Measurements from ENCODE around the gene BCL7A.

BCL7A gene

DNA sequence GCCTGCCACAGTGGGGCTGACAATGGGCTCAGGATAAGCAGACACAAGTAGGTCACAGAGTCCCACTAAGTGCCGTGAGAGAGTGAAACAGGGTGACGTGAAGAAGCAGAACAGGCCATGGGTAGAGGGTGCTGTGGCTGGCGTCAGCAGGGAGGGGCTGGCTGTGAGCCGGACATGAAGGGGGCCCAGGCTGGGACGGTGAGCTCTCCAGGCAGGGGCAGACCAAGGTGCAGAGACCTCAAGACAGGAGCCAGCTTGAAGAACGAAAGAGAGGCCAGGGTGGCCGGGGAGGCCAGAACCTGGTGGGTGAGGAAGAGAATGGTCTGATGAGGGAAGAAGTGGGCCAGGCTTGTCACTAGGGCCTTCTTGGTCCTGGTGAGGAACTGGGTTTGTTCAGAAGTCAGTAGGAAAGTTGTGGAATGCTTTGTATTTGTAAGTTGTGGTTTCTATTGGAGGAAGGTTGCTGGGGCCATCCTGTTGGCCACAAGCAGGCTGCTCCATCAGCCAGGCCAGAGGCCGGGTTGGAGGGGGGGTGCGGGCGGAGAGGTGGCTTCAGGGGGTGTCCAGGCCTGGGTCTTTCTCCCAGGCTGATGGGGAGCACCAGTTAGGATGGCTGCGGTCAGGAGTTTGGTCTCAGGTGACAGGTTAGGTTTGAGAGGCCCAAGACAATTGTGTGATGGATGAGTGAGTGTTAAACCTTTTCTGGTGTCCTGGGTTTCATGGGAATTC, 35.5 kb downstream of the BCL7A start:
- TF ChIP-seq, protein P1, sequence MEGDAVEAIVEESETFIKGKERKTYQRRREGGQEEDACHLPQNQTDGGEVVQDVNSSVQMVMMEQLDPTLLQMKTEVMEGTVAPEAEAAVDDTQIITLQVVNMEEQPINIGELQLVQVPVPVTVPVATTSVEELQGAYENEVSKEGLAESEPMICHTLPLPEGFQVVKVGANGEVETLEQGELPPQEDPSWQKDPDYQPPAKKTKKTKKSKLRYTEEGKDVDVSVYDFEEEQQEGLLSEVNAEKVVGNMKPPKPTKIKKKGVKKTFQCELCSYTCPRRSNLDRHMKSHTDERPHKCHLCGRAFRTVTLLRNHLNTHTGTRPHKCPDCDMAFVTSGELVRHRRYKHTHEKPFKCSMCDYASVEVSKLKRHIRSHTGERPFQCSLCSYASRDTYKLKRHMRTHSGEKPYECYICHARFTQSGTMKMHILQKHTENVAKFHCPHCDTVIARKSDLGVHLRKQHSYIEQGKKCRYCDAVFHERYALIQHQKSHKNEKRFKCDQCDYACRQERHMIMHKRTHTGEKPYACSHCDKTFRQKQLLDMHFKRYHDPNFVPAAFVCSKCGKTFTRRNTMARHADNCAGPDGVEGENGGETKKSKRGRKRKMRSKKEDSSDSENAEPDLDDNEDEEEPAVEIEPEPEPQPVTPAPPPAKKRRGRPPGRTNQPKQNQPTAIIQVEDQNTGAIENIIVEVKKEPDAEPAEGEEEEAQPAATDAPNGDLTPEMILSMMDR (IDR thresholded peaks at IDR 0.05; ENCODE audit: low read depth, low read length, missing control alignments): no peak
- H3K4me3 ChIP-seq (ENCODE audit: low read depth, low read length): no peak overlapping the region
- DNase-seq (ENCODE audit: low read depth): no peak

DNA sequence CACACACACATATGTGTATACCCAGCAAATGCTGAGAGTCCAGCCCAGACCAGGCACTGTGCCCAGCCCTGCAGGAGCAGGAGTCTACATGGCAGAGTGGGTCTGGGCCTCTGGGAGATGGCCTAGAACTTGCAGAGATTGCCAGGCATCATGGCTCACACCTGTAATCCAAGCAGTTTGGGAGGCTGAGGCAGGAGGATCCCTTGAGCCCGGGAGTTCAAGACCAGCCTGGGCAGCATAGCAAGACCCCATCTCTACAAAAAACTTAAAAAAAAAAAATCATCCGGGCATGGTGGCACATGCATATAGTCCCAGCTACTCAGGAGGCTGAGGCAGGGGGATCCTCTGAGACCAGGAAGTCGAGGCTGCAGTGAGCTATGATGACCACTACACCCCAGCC, 36.1 kb downstream of the BCL7A start:
- TF ChIP-seq, protein P1 (IDR thresholded peaks at IDR 0.05; ENCODE audit: low read depth, low read length, missing control alignments): no peak
- no peak overlapping the region for H3K4me3 ChIP-seq (ENCODE audit: low read depth, low read length)
- no peak for DNase-seq (ENCODE audit: low read depth)

DNA sequence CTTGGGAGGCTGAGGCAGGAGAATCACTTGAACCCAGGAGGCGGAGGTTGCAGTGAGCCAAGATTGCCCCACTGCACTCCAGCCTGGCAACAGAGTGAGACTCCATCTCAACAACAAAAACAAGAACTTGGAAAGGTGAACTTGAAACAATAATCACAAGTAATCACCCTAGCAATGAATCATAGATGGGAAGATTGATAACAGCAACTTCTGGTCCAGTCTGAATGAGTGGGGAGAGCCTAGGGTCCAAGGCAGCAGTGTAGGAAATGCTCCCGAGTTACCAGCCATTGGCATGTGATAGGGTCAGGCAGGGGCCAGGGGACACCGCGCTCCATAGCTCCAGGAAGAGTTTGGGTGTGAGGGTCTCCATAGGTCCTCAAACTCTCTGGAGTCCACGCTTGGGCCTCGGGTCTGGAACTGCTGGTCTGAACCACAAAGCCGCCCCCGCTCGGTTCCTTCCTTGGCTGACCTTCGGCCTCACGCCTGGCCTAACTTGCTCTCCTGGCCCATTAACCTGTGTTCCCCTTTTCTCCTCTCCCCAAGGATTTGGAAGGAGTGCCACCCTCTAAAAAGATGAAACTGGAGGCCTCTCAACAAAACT, 37.0 kb downstream of the BCL7A start:
- no peak overlapping the region for H3K4me3 ChIP-seq (ENCODE audit: low read depth, low read length)
- TF ChIP-seq, protein P1 (IDR thresholded peaks at IDR 0.05; ENCODE audit: low read depth, low read length, missing control alignments): no peak
- DNase-seq (ENCODE audit: low read depth): no peak

DNA sequence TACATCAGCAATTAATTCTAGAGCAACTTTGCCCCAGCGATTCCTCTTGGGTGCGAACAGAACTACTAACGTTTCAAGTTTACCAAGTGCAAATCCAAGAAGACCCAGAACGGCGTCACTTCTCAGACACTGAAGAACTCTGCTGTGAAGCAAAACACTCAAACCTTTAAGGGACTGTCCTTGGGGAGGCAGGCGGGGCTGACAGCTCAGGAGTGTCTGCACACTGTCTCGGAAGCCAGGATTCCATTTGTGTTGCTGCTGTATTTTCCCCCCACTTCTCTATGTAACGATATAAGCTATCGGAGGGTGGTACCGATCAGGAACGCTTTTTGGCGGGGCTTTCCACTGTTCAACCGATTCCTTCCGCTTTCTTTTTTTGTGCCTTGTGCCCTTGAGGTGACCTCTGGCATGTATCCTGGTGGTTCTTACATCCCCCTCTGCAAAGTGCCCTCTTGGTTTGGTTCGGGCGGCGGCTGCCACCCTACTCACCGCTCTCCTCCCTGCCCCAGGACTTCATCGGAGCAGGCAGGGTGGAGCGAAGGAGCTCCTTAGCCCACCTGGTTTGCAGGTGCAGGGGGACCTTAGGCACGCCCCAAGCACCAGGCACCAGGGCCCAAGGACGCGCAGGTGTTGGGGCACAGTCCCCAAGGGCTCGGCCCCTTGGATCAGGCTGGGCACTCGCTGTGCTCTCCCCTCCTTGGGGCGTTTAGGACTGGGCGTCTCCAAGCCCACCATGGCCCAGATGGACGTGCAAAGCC, 37.7 kb downstream of the BCL7A start:
- DNase-seq (ENCODE audit: low read depth): no peak

DNA sequence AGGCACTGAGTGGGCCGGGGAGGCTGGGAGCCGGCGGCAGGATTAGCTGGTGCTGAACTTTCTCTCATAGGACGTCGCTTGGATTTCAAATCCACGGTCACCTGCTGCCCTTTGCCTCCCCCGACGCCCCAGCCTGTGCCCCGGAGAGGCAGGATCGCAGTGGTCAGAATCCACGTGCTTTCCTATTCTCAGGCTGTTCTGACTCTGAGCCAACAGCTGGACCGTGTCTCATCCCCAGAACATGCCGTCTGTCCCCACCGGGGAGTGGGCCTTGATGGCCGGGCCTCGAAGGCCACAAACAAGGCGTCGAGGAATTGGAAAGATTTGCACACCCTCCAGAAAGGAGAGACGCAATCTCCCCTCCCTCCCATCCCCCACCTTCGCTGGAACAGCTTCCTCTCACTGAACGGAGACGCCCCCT, 38.4 kb downstream of the BCL7A start:
- no peak for DNase-seq (ENCODE audit: low read depth)
- no peak overlapping the region for H3K4me3 ChIP-seq (ENCODE audit: low read depth, low read length)
- TF ChIP-seq, protein P1 (IDR thresholded peaks at IDR 0.05; ENCODE audit: low read depth, low read length, missing control alignments): no peak

More for the DNA sequence above, 37.7 kb downstream of the BCL7A start:
- TF ChIP-seq, protein P1 (IDR thresholded peaks at IDR 0.05; ENCODE audit: low read depth, low read length, missing control alignments): no peak
- no peak overlapping the region for H3K4me3 ChIP-seq (ENCODE audit: low read depth, low read length)

DNA sequence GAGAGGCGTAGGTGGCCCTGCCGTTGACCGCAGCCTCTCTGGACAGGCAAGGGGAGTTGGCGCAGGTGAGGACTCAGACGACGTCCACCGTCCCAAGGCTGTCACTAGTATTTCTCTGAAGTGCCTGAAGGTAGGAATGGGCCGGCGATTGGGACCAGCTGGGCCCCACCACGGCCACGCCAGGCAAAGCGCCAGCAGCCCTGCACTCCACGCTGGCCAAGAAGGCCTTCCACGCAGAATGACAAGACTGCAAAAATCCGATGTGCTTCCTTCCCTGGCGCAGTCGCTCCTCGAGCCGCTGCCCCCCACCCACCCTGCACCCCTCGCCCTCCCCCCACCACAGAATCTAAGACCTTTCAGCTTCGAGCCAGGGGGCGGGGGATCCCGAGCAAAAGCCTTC, 39.6 kb downstream of the BCL7A start:
- DNase-seq (ENCODE audit: low read depth): no peak
- no peak overlapping the region for H3K4me3 ChIP-seq (ENCODE audit: low read depth, low read length)
- TF ChIP-seq, protein P1 (IDR thresholded peaks at IDR 0.05; ENCODE audit: low read depth, low read length, missing control alignments): no peak
